ENCODE results near the gene MUS81.
"Not testable (repeated sequence)": the region's sequence is repeated elsewhere in the genome, so short reads cannot be mapped to it uniquely, and the experiment has no call there.

The MUS81 gene

GRCh38 chr11:65888163-65888814, 28.1 kb downstream of the MUS81 start, which contains the start of gene FIBP:
Gene FIBP (minus strand): TSS chr11:65888471. CDS start chr11:65888418, 53 bp downstream.
- H3K27ac ChIP-seq, result peak within 1 kb of the TSS; percentile 82

GRCh38 chr11:65890324-65891218, 30.3 kb downstream of the MUS81 start, which contains the start of gene CCDC85B:
Gene CCDC85B (plus strand): TSS chr11:65890673. CDS start chr11:65890784, 111 bp downstream.
- peak within 1 kb of the TSS; percentile 82 for H3K27ac ChIP-seq

More at GRCh38 chr11:65888163-65888814, 28.1 kb downstream of the MUS81 start, which contains the start of gene FIBP:
- TF ChIP-seq CTCF (IDR thresholded peaks at IDR 0.05), result peak; percentile 94
- no peak for TF ChIP-seq ZFX (IDR thresholded peaks at IDR 0.05; ENCODE audit: borderline replicate concordance)

GRCh38 chr11:65891219-65892136, 31.2 kb downstream of the MUS81 start:
- TF ChIP-seq ZFX (IDR thresholded peaks at IDR 0.05; ENCODE audit: borderline replicate concordance) (no peak), CTCF (IDR thresholded peaks at IDR 0.05) (no peak)
- peak overlapping the region; percentile 82 for H3K27ac ChIP-seq

More at GRCh38 chr11:65890324-65891218, 30.3 kb downstream of the MUS81 start, which contains the start of gene CCDC85B:
- TF ChIP-seq ZFX (IDR thresholded peaks at IDR 0.05; ENCODE audit: borderline replicate concordance), result no peak
- TF ChIP-seq CTCF (IDR thresholded peaks at IDR 0.05), result peak; percentile 29; the same call in 1 of the 2 replicates

- not testable (repeated sequence) for H3K27ac ChIP-seq
Observed at GRCh38 chr11:65892137-65892540, 31.9 kb downstream of the MUS81 start.

- H3K27ac ChIP-seq, result no peak overlapping the region
Observed at GRCh38 chr11:65892661-65893317, 32.6 kb downstream of the MUS81 start.

GRCh38 chr11:65894034-65894591, 33.9 kb downstream of the MUS81 start:
- H3K27ac ChIP-seq, result no peak overlapping the region

More at GRCh38 chr11:65892661-65893317, 32.6 kb downstream of the MUS81 start:
- TF ChIP-seq ZFX (IDR thresholded peaks at IDR 0.05; ENCODE audit: borderline replicate concordance), result no peak
- no peak for TF ChIP-seq CTCF (IDR thresholded peaks at IDR 0.05)

More at GRCh38 chr11:65894034-65894591, 33.9 kb downstream of the MUS81 start:
- TF ChIP-seq CTCF (IDR thresholded peaks at IDR 0.05) (no peak), ZFX (IDR thresholded peaks at IDR 0.05; ENCODE audit: borderline replicate concordance) (no peak)
